Measurements from ENCODE around the gene CARMIL1.

- no peak for TF ChIP-seq GATA2 (IDR thresholded peaks at IDR 0.05; ENCODE audit: low read depth, low read length)
- no peak for TF ChIP-seq GATA3 (IDR thresholded peaks at IDR 0.05; ENCODE audit: low read depth, low read length)
Observed at GRCh38 chr6:25660512-25660911, 381.3 kb downstream of the CARMIL1 start.

Measured in SH-SY5Y (cell line).